Hepatocyte (in vitro differentiated cells): ENCODE measurements around the gene ZNF536.

Experiments used
- EZH2 ChIP-seq: fragments of 200-600 bp; sonication (generic); IDR thresholded peaks from 2 replicates; pipeline ENCODE4 v1.6.1; 2016; ENCODE audit warnings: antibody characterized with exemption, mild to moderate bottlenecking, borderline replicate concordance
- TF ChIP-seq, protein P1 (sequence below): fragments of 200-600 bp; sonication (generic); IDR thresholded peaks from 2 replicates; pipeline ENCODE4 v1.5.1; 2016; ENCODE audit warnings: antibody characterized with exemption, mild to moderate bottlenecking; ENCODE audit not compliant: poor library complexity

DNA sequence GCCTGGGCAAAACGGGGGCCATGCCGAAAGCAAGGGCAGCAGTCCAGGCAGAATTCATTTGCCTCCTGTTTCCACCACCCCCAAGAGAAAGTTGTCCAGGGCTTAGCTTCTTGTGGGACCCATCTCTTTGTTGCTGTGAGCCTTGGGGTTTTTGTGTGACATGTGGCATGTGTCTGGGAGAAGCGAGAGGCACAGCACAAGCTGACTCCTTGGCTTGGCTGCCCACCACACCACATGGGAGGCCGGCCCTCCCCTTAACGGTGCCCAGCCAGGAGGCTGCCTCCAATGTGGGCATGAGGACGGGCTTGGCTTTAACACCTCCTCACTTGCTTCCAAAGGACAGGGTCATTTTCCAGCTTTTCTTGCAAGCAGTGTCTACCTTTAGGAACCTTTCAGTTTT, 81.6 kb downstream of the ZNF536 start:
- TF ChIP-seq, protein P1, sequence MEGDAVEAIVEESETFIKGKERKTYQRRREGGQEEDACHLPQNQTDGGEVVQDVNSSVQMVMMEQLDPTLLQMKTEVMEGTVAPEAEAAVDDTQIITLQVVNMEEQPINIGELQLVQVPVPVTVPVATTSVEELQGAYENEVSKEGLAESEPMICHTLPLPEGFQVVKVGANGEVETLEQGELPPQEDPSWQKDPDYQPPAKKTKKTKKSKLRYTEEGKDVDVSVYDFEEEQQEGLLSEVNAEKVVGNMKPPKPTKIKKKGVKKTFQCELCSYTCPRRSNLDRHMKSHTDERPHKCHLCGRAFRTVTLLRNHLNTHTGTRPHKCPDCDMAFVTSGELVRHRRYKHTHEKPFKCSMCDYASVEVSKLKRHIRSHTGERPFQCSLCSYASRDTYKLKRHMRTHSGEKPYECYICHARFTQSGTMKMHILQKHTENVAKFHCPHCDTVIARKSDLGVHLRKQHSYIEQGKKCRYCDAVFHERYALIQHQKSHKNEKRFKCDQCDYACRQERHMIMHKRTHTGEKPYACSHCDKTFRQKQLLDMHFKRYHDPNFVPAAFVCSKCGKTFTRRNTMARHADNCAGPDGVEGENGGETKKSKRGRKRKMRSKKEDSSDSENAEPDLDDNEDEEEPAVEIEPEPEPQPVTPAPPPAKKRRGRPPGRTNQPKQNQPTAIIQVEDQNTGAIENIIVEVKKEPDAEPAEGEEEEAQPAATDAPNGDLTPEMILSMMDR, result no peak
- no peak for TF ChIP-seq EZH2
